GM18498 (cell line): Measurements from ENCODE around the gene F11R.
"Not testable (repeated sequence)": the region's sequence is repeated elsewhere in the genome, so short reads cannot be mapped to it uniquely, and the experiment has no call there.

ENCODE experiments used
- ATAC-seq: cut with Tn5 transposase; IDR thresholded peaks from one replicate; pipeline ENCODE4 v1.9.1; 2021; ENCODE audit warnings: mild to moderate bottlenecking, moderate library complexity; ENCODE audit not compliant: unreplicated experiment

The F11R gene

GRCh38 chr1:160978510-160978927 is 42.4 kb downstream of the F11R start:
- ATAC-seq: no peak

GRCh38 chr1:160975026-160975425 is 45.9 kb downstream of the F11R start:
- ATAC-seq: peak; percentile 77

- ATAC-seq: no peak
These were observed 47.5 kb downstream of the F11R start for GRCh38 chr1:160973491-160973890.

- no peak for ATAC-seq
These were observed 48.0 kb downstream of the F11R start for GRCh38 chr1:160972939-160973338.

- ATAC-seq: no peak
These were observed 49.3 kb downstream of the F11R start for GRCh38 chr1:160971618-160972056.

GRCh38 chr1:160963521-160963920 is 57.4 kb downstream of the F11R start:
- no peak for ATAC-seq

GRCh38 chr1:160961419-160961818 is 59.5 kb downstream of the F11R start:
- ATAC-seq: no peak

- no peak for ATAC-seq
These were observed 64.0 kb downstream of the F11R start for GRCh38 chr1:160956966-160957365.

GRCh38 chr1:160954158-160955104 is 66.5 kb downstream of the F11R start, which contains the start of gene ITLN2:
Gene ITLN2 (minus strand): TSS chr1:160954809. CDS start chr1:160954741, 68 bp downstream.
- ATAC-seq: no peak

- ATAC-seq: no peak
These were observed 67.9 kb downstream of the F11R start for GRCh38 chr1:160953030-160953429.

GRCh38 chr1:160952129-160952510 is 68.8 kb downstream of the F11R start:
- no peak for ATAC-seq

- ATAC-seq: peak; percentile 72
These were observed 69.4 kb downstream of the F11R start for GRCh38 chr1:160951443-160952128.

GRCh38 chr1:160950657-160951056 is 70.3 kb downstream of the F11R start:
- no peak for ATAC-seq

GRCh38 chr1:160949881-160950280 is 71.1 kb downstream of the F11R start:
- no peak for ATAC-seq

- not testable (repeated sequence) for ATAC-seq
These were observed 71.6 kb downstream of the F11R start for GRCh38 chr1:160949216-160949880.

- not testable (repeated sequence) for ATAC-seq
These were observed 73.7 kb downstream of the F11R start for GRCh38 chr1:160947174-160947759.

- not testable (repeated sequence) for ATAC-seq
These were observed 75.1 kb downstream of the F11R start for GRCh38 chr1:160945881-160946280.
